B cell (primary cell): ENCODE results near the gene PLA2G4E. TPM values are rescaled to one million over a fixed set of nuclear protein-coding genes. Genes with fewer than 3 reads are reported as not detected.

ENCODE experiments used
- ATAC-seq: fragments of 200-7000 bp; cut with Tn5 transposase; one replicate; pipeline ENCODE4 v1.10.0; 2021; ENCODE audit warnings: low read depth, mild to moderate bottlenecking, moderate number of reproducible peaks, moderate library complexity
- CTCF ChIA-PET: fragments of 350-600 bp; sonication (Branson Sonifier 250); formaldehyde crosslinking; loops from one replicate; lab custom pipeline; 2021; ENCODE audit warnings: antibody characterized with exemption, inconsistent platforms; lab: Charles Lee
- POLR2A ChIA-PET: fragments of 350-600 bp; sonication (Branson Sonifier 250); formaldehyde crosslinking; loops from one replicate; lab custom pipeline; 2021; ENCODE audit warnings: antibody characterized with exemption; lab: Charles Lee
- DNase-seq: peaks from one replicate; pipeline ENCODE4 v3.0.0; 2013
- H2AFZ ChIP-seq: 2 replicates; pipeline ENCODE4 v1.6.1; 2012; ENCODE audit warnings: mild to moderate bottlenecking, low read depth, low read length; ENCODE audit not compliant: insufficient read depth, poor library complexity, severe bottlenecking
- H3K27ac ChIP-seq, 2 donors: 1 replicate in 1 of 2; 2 replicates in 1 of 2; pipeline ENCODE4 v1.5.1; 2012 to 2013; ENCODE audit warnings: low read length in 2 of 2, mild to moderate bottlenecking in 2 of 2, moderate library complexity in 1 of 2
- H3K27me3 ChIP-seq, 4 experiments: fragments of 200-600 bp in 1 of 4; sonication (generic) in 1 of 4; replicated peaks in 1 of 4; 1 replicate in 2 of 4; 2 replicates in 2 of 4; pipeline versions ENCODE4 v1.6.1 to v1.7.0; 2013 to 2016; ENCODE audit warnings: low read length in 3 of 4, mild to moderate bottlenecking in 2 of 4, mixed read lengths in 1 of 4, moderate library complexity in 1 of 4; ENCODE audit not compliant: insufficient read depth in 4 of 4, control insufficient read depth in 3 of 4; ENCODE audit errors: control extremely low read depth in 1 of 4
- H3K36me3 ChIP-seq, 2 experiments: replicated peaks in 1 of 2; 1 replicate in 1 of 2; 2 replicates in 1 of 2; pipeline versions ENCODE4 v1.6.1 to v1.7.1; 2013; ENCODE audit warnings: low read length in 1 of 2; ENCODE audit not compliant: insufficient read depth in 2 of 2, control insufficient read depth in 1 of 2; ENCODE audit errors: control extremely low read depth in 1 of 2, extremely low read depth in 1 of 2
- H3K4me1 ChIP-seq, 2 donors: fragments of 200-600 bp in 1 of 2; sonication (generic) in 1 of 2; 1 replicate in 1 of 2; 2 replicates in 1 of 2; pipeline versions ENCODE4 v1.5.1 to v1.6.1; 2013 to 2017; ENCODE audit warnings: low read length in 2 of 2; ENCODE audit not compliant: control insufficient read depth in 2 of 2, insufficient read depth in 2 of 2
- H3K4me2 ChIP-seq: replicated peaks from 2 replicates; pipeline ENCODE3; 2012; ENCODE audit warnings: mild to moderate bottlenecking, low read depth, low read length; ENCODE audit not compliant: poor library complexity, severe bottlenecking
- H3K4me3 ChIP-seq, 5 experiments: fragments of 200-600 bp in 1 of 5; sonication (generic) in 1 of 5; 1 replicate in 3 of 5; 2 replicates in 2 of 5; pipeline versions ENCODE4 v1.5.1 to v1.7.0; 2011 to 2016; ENCODE audit warnings: low read length in 4 of 5, mild to moderate bottlenecking in 4 of 5, low read depth in 2 of 5, control low read depth in 1 of 5, moderate library complexity in 1 of 5; ENCODE audit not compliant: insufficient read depth in 1 of 5; ENCODE audit errors: control extremely low read depth in 1 of 5, extremely low read depth in 1 of 5
- H3K79me2 ChIP-seq: fragments of 200-600 bp; sonication (generic); one replicate; pipeline ENCODE4 v1.6.0; 2016; ENCODE audit warnings: low read length; ENCODE audit not compliant: control insufficient read depth, insufficient read depth
- H3K9ac ChIP-seq: fragments of 200-600 bp; sonication (generic); 2 replicates; pipeline ENCODE4 v1.6.1; 2017; ENCODE audit warnings: mild to moderate bottlenecking, low read length, moderate library complexity
- H3K9me3 ChIP-seq, 3 donors: one replicate each; pipeline versions ENCODE4 v1.6.1 to v1.7.1; 2013; ENCODE audit warnings: low read length in 2 of 3; ENCODE audit not compliant: control insufficient read depth in 2 of 3, insufficient read depth in 1 of 3; ENCODE audit errors: control extremely low read depth in 1 of 3
- H4K20me1 ChIP-seq: 2 replicates; pipeline ENCODE4 v1.6.0; 2012; ENCODE audit warnings: mild to moderate bottlenecking, low read length; ENCODE audit not compliant: insufficient read depth, control insufficient read depth, poor library complexity, severe bottlenecking
- H3K27ac Mint-ChIP-seq: one replicate; pipeline ENCODE4 v1.8.0; 2021; ENCODE audit warnings: mixed read lengths
- H3K27me3 Mint-ChIP-seq: one replicate; pipeline ENCODE4 v1.8.0; 2021; ENCODE audit warnings: mixed read lengths
- H3K4me1 Mint-ChIP-seq: one replicate; pipeline ENCODE4 v1.8.0; 2021; ENCODE audit warnings: mixed read lengths
- H3K4me3 Mint-ChIP-seq: one replicate; pipeline ENCODE4 v1.8.0; 2021; ENCODE audit warnings: mixed read lengths
- H3K9me3 Mint-ChIP-seq: one replicate; pipeline ENCODE4 v1.8.0; 2022; ENCODE audit warnings: mixed read lengths; ENCODE audit not compliant: insufficient read depth
- CTCF ChIP-seq: fragments of 200-600 bp; IDR thresholded peaks from one replicate; pipeline ENCODE4 v1.8.0; 2022; ENCODE audit warnings: antibody characterized with exemption, mild to moderate bottlenecking
- EZH2 ChIP-seq: IDR thresholded peaks from 2 replicates; pipeline ENCODE4 v1.6.1; 2012; ENCODE audit warnings: borderline replicate concordance, low read depth, mild to moderate bottlenecking, moderate library complexity, low read length; ENCODE audit not compliant: insufficient read depth, poor library complexity, severe bottlenecking
- WGBS: methylation state at CpG from one replicate; pipeline ENCODE4 v1.1.5; 2013; ENCODE audit warnings: missing lambda C conversion rate; ENCODE audit not compliant: insufficient coverage; 5-methylcytosine and 5-hydroxymethylcytosine counted together
- intact Hi-C: fragments of 100-400 bp; cut with micrococcal nuclease; formaldehyde crosslinking; loops from one replicate; pipeline ENCODE4 v1.10.0; 2022
- polyA plus RNA-seq: library from polyadenylated mRNA; depleted of rRNA; stranded (reverse); fragments of >200 nt; gene quantifications from 2 replicates; pipeline ENCODE4 v1.2.3, GENCODE V29; 2012
- total RNA-seq, 2 donors: library from RNA; stranded (reverse); fragments of 120-200 nt in 1 of 2; gene quantifications; 1 replicate in 1 of 2; 2 replicates in 1 of 2; pipeline versions ENCODE4 v1.2.3 to v1.2.4, GENCODE V29; 2013 to 2022

Gene PLA2G4E
- total and polyA plus RNA-seq, 2 donors (not counting 1 experiment from before 2014, with no cell fraction given): not detected

- Mint-ChIP-seq H3K27ac (peak overlapping the region; percentile 61), H3K27me3 (no peaks in the 10 kb centered on the region), H3K4me3 (no peak overlapping the region), H3K9me3 (no peaks in the 10 kb centered on the region), H3K4me1 (peaks cover 44% of the 10 kb centered on the region)
- TF ChIP-seq EZH2 (no peak), CTCF (no peak)
- Histone ChIP-seq H3K9me3 (no peaks in the 10 kb centered on the region), H3K4me1 (peaks cover 49 to 52% of the 10 kb centered on the region in 2 donors), H3K27ac (no peak overlapping the region), H3K4me2 (peak overlapping the region; percentile 70), H3K4me3 (no peak overlapping the region), H3K36me3 (no peaks in the 10 kb centered on the region), H3K27me3 (no peaks in the 10 kb centered on the region), H4K20me1 (no peaks in the 10 kb centered on the region), H3K79me2 (peaks cover 70% of the 10 kb centered on the region), H3K9ac (no peak overlapping the region), H2AFZ (no peak overlapping the region)
- intact Hi-C loops: no loop called here
- ChIA-PET POLR2A (interaction anchor here (0.8 kb wide), 1 partner anchor 290 kb away, joined by 3 read pairs; no protein-coding TSS in a partner anchor), CTCF (no interaction called here)
- ATAC-seq (no peak), DNase-seq (no peak)
- WGBS: 85% methylated on average over 8 of the region's 15 CpGs
These were observed 55.1 kb downstream of the PLA2G4E start for GRCh38 chr15:41965441-41966413.
